Measurements from ENCODE around the gene ARPC1B. TPM values are rescaled to one million over a fixed set of nuclear protein-coding genes. Genes with fewer than 3 reads are reported as not detected.

The ARPC1B gene
- total and polyA plus RNA-seq, 2 donors (not counting 1 experiment from before 2014, with no cell fraction given), result 142 to 563 TPM

GRCh38 chr7:99383791-99384370 lies 9.4 kb downstream of the ARPC1B start:
- H3K27ac ChIP-seq (ENCODE audit: low read length in 2 of 2), result peak overlapping the region; percentile 35 to 79
- H3K4me1 Mint-ChIP-seq, result peaks cover 47% of the 10 kb centered on the region
- DNase-seq (no peak), ATAC-seq (ENCODE audit: low read depth) (no peak)
- H3K4me2 ChIP-seq (replicated peaks; ENCODE audit: low read depth, low read length, poor library complexity, severe bottlenecking), result no peak overlapping the region
- H3K27me3 Mint-ChIP-seq, result no peaks in the 10 kb centered on the region
- ChIA-PET POLR2A (no interaction called here), CTCF (no interaction called here)
- H3K9me3 Mint-ChIP-seq (ENCODE audit: insufficient read depth), result no peaks in the 10 kb centered on the region
- H3K9ac ChIP-seq (ENCODE audit: low read length), result no peak overlapping the region
- no peak overlapping the region for H3K4me3 ChIP-seq (ENCODE audit: control extremely low read depth in 1 of 5, extremely low read depth in 1 of 5, insufficient read depth in 1 of 5, low read depth in 2 of 5, low read length in 4 of 5)
- H2AFZ ChIP-seq (ENCODE audit: insufficient read depth, low read depth, low read length, poor library complexity, severe bottlenecking), result no peak overlapping the region
- 95% methylated on average over 9 of the region's 13 CpGs for WGBS (ENCODE audit: insufficient coverage)
- intact Hi-C loops (cut with micrococcal nuclease), result no loop called here
- peaks cover 38 to 64% of the 10 kb centered on the region in 2 donors for H3K4me1 ChIP-seq (ENCODE audit: control insufficient read depth in 2 of 2, insufficient read depth in 2 of 2, low read length in 2 of 2)
- H3K9me3 ChIP-seq (ENCODE audit: control extremely low read depth in 1 of 3, control insufficient read depth in 2 of 3, insufficient read depth in 1 of 3, low read length in 2 of 3), result no peaks in the 10 kb centered on the region
- peaks cover 73% of the 10 kb centered on the region for H4K20me1 ChIP-seq (ENCODE audit: control insufficient read depth, insufficient read depth, low read length, poor library complexity, severe bottlenecking)
- H3K79me2 ChIP-seq (ENCODE audit: control insufficient read depth, insufficient read depth, low read length), result peaks cover 78% of the 10 kb centered on the region
- H3K27ac Mint-ChIP-seq, result peak overlapping the region; percentile 84
- H3K36me3 ChIP-seq (replicated peaks in 1 of 2; ENCODE audit: control extremely low read depth in 1 of 2, control insufficient read depth in 1 of 2, extremely low read depth in 1 of 2, insufficient read depth in 2 of 2, low read length in 1 of 2), result peaks cover 0 to 38% of the 10 kb centered on the region in 2 experiments
- H3K27me3 ChIP-seq (replicated peaks in 1 of 4; ENCODE audit: control extremely low read depth in 1 of 4, control insufficient read depth in 3 of 4, insufficient read depth in 4 of 4, low read length in 3 of 4), result no peaks in the 10 kb centered on the region
- TF ChIP-seq EZH2 (IDR thresholded peaks at IDR 0.05; ENCODE audit: borderline replicate concordance, insufficient read depth, low read depth, low read length, poor library complexity, severe bottlenecking) (no peak), CTCF (IDR thresholded peaks at IDR 0.05) (no peak)
- H3K4me3 Mint-ChIP-seq, result no peak overlapping the region

- Histone ChIP-seq H3K9ac (ENCODE audit: low read length) (no peak overlapping the region), H3K4me3 (ENCODE audit: control extremely low read depth in 1 of 5, extremely low read depth in 1 of 5, insufficient read depth in 1 of 5, low read depth in 2 of 5, low read length in 4 of 5) (no peak overlapping the region), H3K27ac (ENCODE audit: low read length in 2 of 2) (peak overlapping the region; percentile 4 to 79), H2AFZ (ENCODE audit: insufficient read depth, low read depth, low read length, poor library complexity, severe bottlenecking) (no peak overlapping the region), H3K4me1 (ENCODE audit: control insufficient read depth in 2 of 2, insufficient read depth in 2 of 2, low read length in 2 of 2) (peaks cover 32 to 57% of the 10 kb centered on the region in 2 donors), H4K20me1 (ENCODE audit: control insufficient read depth, insufficient read depth, low read length, poor library complexity, severe bottlenecking) (peaks cover 75% of the 10 kb centered on the region), H3K36me3 (replicated peaks in 1 of 2; ENCODE audit: control extremely low read depth in 1 of 2, control insufficient read depth in 1 of 2, extremely low read depth in 1 of 2, insufficient read depth in 2 of 2, low read length in 1 of 2) (peaks cover 0 to 43% of the 10 kb centered on the region in 2 experiments), H3K9me3 (ENCODE audit: control extremely low read depth in 1 of 3, control insufficient read depth in 2 of 3, insufficient read depth in 1 of 3, low read length in 2 of 3) (no peaks in the 10 kb centered on the region), H3K4me2 (replicated peaks; ENCODE audit: low read depth, low read length, poor library complexity, severe bottlenecking) (peak overlapping the region; percentile 15), H3K79me2 (ENCODE audit: control insufficient read depth, insufficient read depth, low read length) (peaks cover 82% of the 10 kb centered on the region), H3K27me3 (replicated peaks in 1 of 4; ENCODE audit: control extremely low read depth in 1 of 4, control insufficient read depth in 3 of 4, insufficient read depth in 4 of 4, low read length in 3 of 4) (no peaks in the 10 kb centered on the region)
- no CpG with 5 or more reads among the region's 4 CpGs for WGBS (ENCODE audit: insufficient coverage)
- no peak for TF ChIP-seq EZH2 (IDR thresholded peaks at IDR 0.05; ENCODE audit: borderline replicate concordance, insufficient read depth, low read depth, low read length, poor library complexity, severe bottlenecking)
- TF ChIP-seq CTCF (IDR thresholded peaks at IDR 0.05), result no peak
- intact Hi-C loops (cut with micrococcal nuclease), result no loop called here
- H3K4me1 Mint-ChIP-seq, result peaks cover 41% of the 10 kb centered on the region
- ChIA-PET POLR2A (no interaction called here), CTCF (no interaction called here)
- no peak overlapping the region for H3K4me3 Mint-ChIP-seq
- H3K9me3 Mint-ChIP-seq (ENCODE audit: insufficient read depth), result no peaks in the 10 kb centered on the region
- H3K27me3 Mint-ChIP-seq, result no peaks in the 10 kb centered on the region
- DNase-seq (no peak), ATAC-seq (ENCODE audit: low read depth) (no peak)
- H3K27ac Mint-ChIP-seq, result peak overlapping the region; percentile 84
These were observed 10.0 kb downstream of the ARPC1B start for GRCh38 chr7:99384523-99384922.

Data from B cell (primary cell).